Cardiac septum (tissue), 1 donor: Measurements from ENCODE around the gene ZNG1A. TPM values are rescaled to one million over a fixed set of nuclear protein-coding genes. Genes with fewer than 3 reads are reported as not detected.
"Not testable (repeated sequence)": the region's sequence is repeated elsewhere in the genome, so short reads cannot be mapped to it uniquely, and the experiment has no call there.

Source experiments
- DNase-seq: peaks from one replicate; pipeline ENCODE4 v3.0.0-alpha.2; 2020; ENCODE audit warnings: low spot score
- intact Hi-C: fragments of 100-400 bp; cut with DNase I; formaldehyde crosslinking; loops from one replicate; pipeline ENCODE4 v1.14.0; 2022
- total RNA-seq: library from RNA; stranded (reverse); fragmentation: NEBNext Ultra II Directional; extraction: Animal tissue kit (Norgen Biotek cat#: 25700); gene quantifications from one replicate; pipeline ENCODE4 v1.2.1, GENCODE V29; 2021
- donor health status: DM: no; HTN: no; CAD: no.

ZNG1A gene
- total RNA-seq, 1 donor from 2014 or later, result 15.5 TPM

- intact Hi-C loops, DNase-seq: not testable (repeated sequence)
Measured at GRCh38 chr9:108742-109495, 69.9 kb downstream of the ZNG1A start.

- intact Hi-C loops, DNase-seq: not testable (repeated sequence)
Measured at GRCh38 chr9:105991-106390, 72.9 kb downstream of the ZNG1A start.

- DNase-seq, intact Hi-C loops: not testable (repeated sequence)
Measured at GRCh38 chr9:100430-100829, 78.4 kb downstream of the ZNG1A start.

GRCh38 chr9:99867-100266 lies 79.0 kb downstream of the ZNG1A start:
- DNase-seq, intact Hi-C loops: not testable (repeated sequence)

- not testable (repeated sequence) for DNase-seq
Measured at GRCh38 chr9:98775-99174, 80.1 kb downstream of the ZNG1A start.

GRCh38 chr9:94992-95391 lies 83.9 kb downstream of the ZNG1A start:
- intact Hi-C loops, DNase-seq: not testable (repeated sequence)

More at GRCh38 chr9:98775-99174, 80.1 kb downstream of the ZNG1A start:
- intact Hi-C loops, result not testable (repeated sequence)

GRCh38 chr9:94323-94722 lies 84.5 kb downstream of the ZNG1A start:
- intact Hi-C loops, DNase-seq: not testable (repeated sequence)

GRCh38 chr9:93909-94308 lies 84.9 kb downstream of the ZNG1A start:
- intact Hi-C loops, result not testable (repeated sequence)

GRCh38 chr9:90851-91250 lies 88.0 kb downstream of the ZNG1A start:
- DNase-seq, intact Hi-C loops: not testable (repeated sequence)

More at GRCh38 chr9:93909-94308, 84.9 kb downstream of the ZNG1A start:
- DNase-seq, result not testable (repeated sequence)

- DNase-seq, intact Hi-C loops: not testable (repeated sequence)
Measured at GRCh38 chr9:88396-89037, 90.3 kb downstream of the ZNG1A start.

- DNase-seq, intact Hi-C loops: not testable (repeated sequence)
Measured at GRCh38 chr9:87860-88259, 91.0 kb downstream of the ZNG1A start.

GRCh38 chr9:87105-87504 lies 91.8 kb downstream of the ZNG1A start:
- intact Hi-C loops, DNase-seq: not testable (repeated sequence)

GRCh38 chr9:86697-87096 lies 92.2 kb downstream of the ZNG1A start:
- intact Hi-C loops, DNase-seq: not testable (repeated sequence)

GRCh38 chr9:82932-83689 lies 95.7 kb downstream of the ZNG1A start:
- DNase-seq, intact Hi-C loops: not testable (repeated sequence)

- DNase-seq, intact Hi-C loops: not testable (repeated sequence)
Measured at GRCh38 chr9:78333-78732, 100.5 kb downstream of the ZNG1A start.

GRCh38 chr9:76389-76788 lies 102.5 kb downstream of the ZNG1A start:
- intact Hi-C loops, result not testable (repeated sequence)

GRCh38 chr9:73900-74525 lies 104.8 kb downstream of the ZNG1A start:
- DNase-seq, intact Hi-C loops: not testable (repeated sequence)

More at GRCh38 chr9:76389-76788, 102.5 kb downstream of the ZNG1A start:
- not testable (repeated sequence) for DNase-seq

- DNase-seq, result not testable (repeated sequence)
Measured at GRCh38 chr9:73076-73899, 105.6 kb downstream of the ZNG1A start.

More at GRCh38 chr9:73076-73899, 105.6 kb downstream of the ZNG1A start:
- intact Hi-C loops, result not testable (repeated sequence)
